ENCODE data around the gene LTC4S.

Gene LTC4S

GRCh38 chr5:179795863-179796833 is 2.4 kb downstream of the LTC4S start:
- peak; percentile 59 for DNase-seq

GRCh38 chr5:179796877-179797608 is 3.3 kb downstream of the LTC4S start:
- no peak for DNase-seq

GRCh38 chr5:179797741-179798140 is 4.0 kb downstream of the LTC4S start:
- no peak for DNase-seq

- DNase-seq, result no peak
These were observed 4.5 kb downstream of the LTC4S start for GRCh38 chr5:179798144-179798770.

GRCh38 chr5:179798771-179799643 is 5.2 kb downstream of the LTC4S start:
- no peak for DNase-seq

DNA sequence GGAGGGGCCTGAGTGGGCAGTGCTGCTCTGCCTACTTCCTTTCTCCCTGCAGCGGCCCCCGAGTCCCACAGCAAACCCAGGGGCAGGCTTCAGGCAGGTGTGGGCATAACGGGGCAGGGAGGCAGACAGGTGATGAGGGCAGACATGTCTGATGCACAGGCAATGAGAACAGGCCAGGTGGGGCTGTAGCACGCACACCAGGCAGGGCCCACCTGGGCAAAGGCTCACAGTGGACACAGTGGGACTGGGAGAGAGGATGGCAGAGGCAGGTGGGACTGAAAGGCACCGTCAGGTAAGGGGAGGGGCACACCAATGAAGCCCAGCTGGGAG is 5.8 kb downstream of the LTC4S start:
- no peak for DNase-seq

DNA sequence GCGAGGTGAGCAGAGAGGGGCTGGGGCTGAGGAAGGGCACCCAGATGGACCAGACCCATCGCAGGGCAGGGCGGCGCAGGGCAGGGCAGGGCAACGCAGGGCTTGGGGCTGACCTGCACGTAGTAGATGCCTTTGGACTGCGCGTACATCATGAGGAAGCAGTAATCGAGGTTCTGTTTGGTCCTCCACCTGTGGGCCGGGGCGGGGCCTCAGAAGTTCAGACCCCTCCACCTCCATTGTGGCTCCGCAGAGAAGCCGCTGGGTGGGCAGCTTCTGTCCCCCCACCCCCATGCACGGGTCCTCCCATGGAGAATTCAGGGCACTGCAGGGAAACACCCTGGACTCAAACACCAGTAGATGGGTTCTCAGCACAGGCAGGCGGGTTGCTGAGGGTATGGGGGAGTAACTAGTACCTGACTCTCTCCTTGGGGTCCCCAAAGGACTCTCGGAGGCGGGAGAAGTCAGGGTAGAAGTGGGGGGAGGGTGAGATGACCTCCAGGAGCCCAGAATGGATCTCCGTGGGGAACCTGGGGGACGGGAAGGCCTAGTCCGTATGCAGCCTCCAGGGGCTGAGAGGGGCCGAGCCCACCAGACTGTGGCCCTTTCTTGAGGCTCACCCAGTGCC is 6.4 kb downstream of the LTC4S start:
- no peak for DNase-seq

DNA sequence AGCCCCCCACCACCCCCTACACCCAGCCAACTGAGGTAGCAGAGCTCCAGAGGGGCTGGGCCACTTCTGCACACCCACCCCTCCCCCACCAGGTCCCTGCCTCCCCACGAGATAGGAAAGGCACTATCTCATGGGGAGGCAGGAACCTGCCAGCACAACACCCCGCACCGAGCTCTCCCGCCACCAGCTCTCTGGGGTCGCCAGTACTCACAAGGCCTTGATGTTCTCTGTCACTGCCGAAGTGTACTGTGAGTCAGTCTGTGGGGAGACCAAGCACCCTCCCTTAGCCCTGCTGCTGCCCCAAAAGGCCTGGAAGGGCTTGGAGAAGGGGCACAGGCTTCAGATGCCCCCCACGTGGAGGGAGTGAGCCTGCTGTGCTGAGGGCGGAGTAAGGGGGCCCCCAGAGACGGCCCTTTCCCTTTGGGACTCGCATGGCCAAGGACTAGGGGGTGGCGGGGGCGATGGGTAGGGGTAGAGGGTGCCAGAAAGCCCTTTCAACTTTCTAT is 7.0 kb downstream of the LTC4S start:
- DNase-seq, result no peak

- peak; percentile 9 for DNase-seq
These were observed 7.8 kb downstream of the LTC4S start for GRCh38 chr5:179801304-179802206.

- no peak for DNase-seq
These were observed 8.6 kb downstream of the LTC4S start for GRCh38 chr5:179802207-179802883.

DNA sequence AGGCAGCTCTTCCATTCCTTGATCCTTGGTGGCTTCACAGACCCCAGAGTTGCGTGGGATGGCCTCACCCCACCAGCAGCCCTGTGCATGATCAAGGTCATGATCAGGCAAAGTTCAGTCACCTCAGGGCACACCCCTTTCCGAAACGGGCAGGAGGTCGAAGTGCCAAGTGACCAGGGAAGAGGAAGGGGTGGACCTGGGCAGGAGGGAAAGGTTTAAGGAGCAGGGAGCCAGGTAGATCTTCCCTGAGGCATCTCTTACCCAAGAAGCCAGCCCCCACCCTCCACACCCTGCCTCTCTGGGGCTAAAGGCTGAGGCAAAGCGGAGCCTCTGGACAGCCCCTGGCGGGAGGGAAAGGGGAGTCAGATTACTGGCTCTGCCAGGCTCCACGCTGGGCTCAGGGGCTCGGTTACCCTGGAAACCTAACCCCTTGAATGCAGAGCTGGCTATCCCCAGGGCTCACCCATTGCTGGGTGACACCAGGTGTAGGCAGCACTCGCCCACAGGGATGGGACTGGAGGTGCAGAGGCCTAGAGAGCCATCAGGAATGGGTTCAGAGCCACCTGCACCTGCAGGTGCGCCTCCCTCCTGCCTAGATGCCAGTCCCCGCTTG is 9.3 kb downstream of the LTC4S start:
- DNase-seq, result peak; percentile 57

DNA sequence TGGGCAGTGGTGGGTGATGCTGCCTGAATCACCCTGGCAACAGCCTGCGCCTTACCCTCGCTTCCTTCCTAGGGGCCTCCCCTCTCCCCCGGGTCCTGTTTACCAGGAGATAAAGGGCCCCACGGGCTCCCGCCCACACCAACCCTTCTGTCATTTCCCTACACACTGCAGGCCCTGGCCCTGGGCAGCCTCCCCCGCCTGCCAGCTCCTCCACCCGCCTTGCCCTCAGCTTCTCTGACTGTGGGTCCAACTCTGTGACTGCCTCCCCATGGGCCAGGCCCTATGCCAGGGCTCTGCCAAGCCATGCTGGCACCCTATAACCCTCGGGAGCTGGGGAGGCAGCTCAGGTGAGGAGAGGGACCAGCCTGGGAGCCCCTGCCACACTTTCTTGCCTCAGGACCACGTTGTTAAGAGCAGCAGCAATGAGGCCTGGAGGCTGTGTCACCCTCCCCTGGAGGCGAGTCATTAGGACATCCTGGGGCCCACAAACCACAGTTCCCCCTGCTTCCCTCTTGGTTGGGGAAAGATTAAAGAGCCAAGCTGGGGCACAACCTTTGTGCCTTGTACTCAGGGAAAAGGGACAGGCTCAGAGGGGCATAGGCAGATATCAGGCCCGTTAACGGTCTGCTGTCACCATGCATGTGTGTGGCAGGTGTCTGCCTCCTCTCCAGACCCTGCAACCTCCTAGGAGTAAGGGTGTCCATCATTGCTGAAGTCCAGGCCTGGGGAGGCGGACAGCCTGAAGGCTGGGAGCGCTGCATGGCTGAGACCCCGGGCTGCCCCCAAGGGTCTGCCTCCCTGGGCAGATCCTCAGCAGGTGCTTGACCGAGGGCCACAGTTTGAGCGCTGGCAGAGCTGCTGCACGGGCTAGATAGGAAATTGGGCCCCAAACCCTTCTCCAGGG is 10.1 kb downstream of the LTC4S start:
- DNase-seq, result no peak

DNA sequence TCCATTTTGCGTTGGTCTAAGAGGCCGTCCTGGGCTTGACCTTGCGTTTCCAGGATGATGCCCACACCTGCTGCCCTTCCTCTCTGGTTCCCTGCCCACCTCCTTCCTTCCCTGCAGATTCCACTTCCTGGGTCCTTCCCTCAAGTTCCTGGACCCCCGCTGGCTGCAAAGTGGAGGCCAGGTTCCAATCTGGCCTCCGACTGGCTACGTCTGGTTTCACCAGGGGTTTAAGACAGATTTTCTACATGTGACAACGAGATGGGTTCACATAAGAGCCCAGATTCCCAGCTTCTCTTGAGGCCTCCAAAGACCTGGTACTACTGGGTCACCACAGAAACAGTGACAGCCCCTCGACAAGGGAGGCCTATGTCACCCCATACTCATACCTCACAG is 10.8 kb downstream of the LTC4S start:
- DNase-seq, result no peak

DNA sequence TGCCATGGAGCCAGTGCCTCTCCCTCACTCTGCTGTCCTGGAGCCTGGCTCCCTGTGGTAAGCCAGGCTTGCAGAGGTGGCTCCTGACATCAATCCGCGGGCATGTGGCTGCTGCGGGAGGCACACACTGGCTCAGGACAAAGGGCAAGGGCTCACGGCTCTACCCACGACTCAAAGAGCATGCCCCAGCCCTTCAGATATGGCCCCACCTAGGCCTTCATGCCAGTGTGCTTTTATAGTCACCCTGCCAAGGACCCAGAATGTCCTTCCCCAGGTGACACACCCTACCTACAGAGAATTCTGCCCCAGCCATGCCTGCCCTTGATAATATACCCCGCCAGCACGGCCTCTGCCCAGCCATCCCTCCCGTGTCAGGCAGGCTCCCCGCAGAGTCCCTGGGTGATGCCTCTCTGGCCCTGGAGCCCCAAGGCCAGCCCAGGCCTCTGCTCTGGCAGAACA is 11.3 kb downstream of the LTC4S start:
- DNase-seq, result no peak

GRCh38 chr5:179805529-179806249 is 11.9 kb downstream of the LTC4S start:
- no peak for DNase-seq

- DNase-seq, result peak; percentile 9
These were observed 12.7 kb downstream of the LTC4S start, which contains the start of gene MGAT4B for GRCh38 chr5:179806250-179807048. Gene MGAT4B (minus strand): TSS chr5:179806866. CDS start chr5:179806583, 283 bp downstream.
